GM18526 (cell line): ENCODE measurements around the gene SLIT1.

Experiments
- POLR2A ChIP-seq: IDR thresholded peaks from 3 replicates; pipeline ENCODE4 v1.6.1; 2011; ENCODE audit not compliant: insufficient read length; ENCODE audit errors: extremely low read depth

The SLIT1 gene

GRCh38 chr10:97034958-97035769 lies 150.6 kb downstream of the SLIT1 start:
- TF ChIP-seq POLR2A = no peak

- TF ChIP-seq POLR2A = no peak
Measured at GRCh38 chr10:97034301-97034700, 151.5 kb downstream of the SLIT1 start.

GRCh38 chr10:97032624-97033023 lies 153.1 kb downstream of the SLIT1 start:
- TF ChIP-seq POLR2A = no peak

- TF ChIP-seq POLR2A = no peak
Measured at GRCh38 chr10:97031459-97031858, 154.3 kb downstream of the SLIT1 start.

GRCh38 chr10:97030894-97031293 lies 154.9 kb downstream of the SLIT1 start:
- TF ChIP-seq POLR2A = no peak

- TF ChIP-seq POLR2A = no peak
Measured at GRCh38 chr10:97029271-97029670, 156.5 kb downstream of the SLIT1 start.

- no peak for TF ChIP-seq POLR2A
Measured at GRCh38 chr10:97028832-97029178, 157.0 kb downstream of the SLIT1 start.

GRCh38 chr10:97028126-97028831 lies 157.5 kb downstream of the SLIT1 start:
- TF ChIP-seq POLR2A = no peak

- no peak for TF ChIP-seq POLR2A
Measured at GRCh38 chr10:97025613-97026242, 160.0 kb downstream of the SLIT1 start.

- no peak for TF ChIP-seq POLR2A
Measured at GRCh38 chr10:97024168-97025073, 161.3 kb downstream of the SLIT1 start.

- no peak for TF ChIP-seq POLR2A
Measured at GRCh38 chr10:97023401-97024167, 162.2 kb downstream of the SLIT1 start.

GRCh38 chr10:97022616-97023015 lies 163.1 kb downstream of the SLIT1 start:
- TF ChIP-seq POLR2A = no peak

GRCh38 chr10:97020452-97021400 lies 165.0 kb downstream of the SLIT1 start:
- no peak for TF ChIP-seq POLR2A
